Fibroblast of lung (primary cell): ENCODE measurements around the gene STARD13. TPM values are rescaled to one million over a fixed set of nuclear protein-coding genes. Genes with fewer than 3 reads are reported as not detected.

ENCODE experiments used
- DNase-seq, 2 donors: peaks; one replicate each; pipeline versions ENCODE4 v3.0.0 to v3.0.0-alpha.2; 2010; ENCODE audit warnings: low read depth in 2 of 2
- H2AFZ ChIP-seq: 2 replicates; pipeline ENCODE4 v1.5.1; 2012; ENCODE audit warnings: low read length, control low read depth, inconsistent platforms
- H3K27ac ChIP-seq: 2 replicates; pipeline ENCODE4 v1.5.1; 2011; ENCODE audit warnings: low read length, control low read depth; ENCODE audit not compliant: insufficient read depth
- H3K27me3 ChIP-seq: 2 replicates; pipeline ENCODE4 v1.5.1; 2011; ENCODE audit warnings: mild to moderate bottlenecking, low read length; ENCODE audit not compliant: control insufficient read depth, insufficient read depth
- H3K36me3 ChIP-seq: 2 replicates; pipeline ENCODE4 v1.5.1; 2011; ENCODE audit warnings: low read length; ENCODE audit not compliant: control insufficient read depth, insufficient read depth
- H3K4me1 ChIP-seq: 2 replicates; pipeline ENCODE4 v1.5.1; 2011; ENCODE audit warnings: low read length; ENCODE audit not compliant: control insufficient read depth, insufficient read depth; ENCODE audit errors: extremely low read depth
- H3K4me2 ChIP-seq: 2 replicates; pipeline ENCODE4 v1.5.1; 2011; ENCODE audit warnings: low read length, control low read depth; ENCODE audit not compliant: insufficient read depth; ENCODE audit errors: extremely low read depth
- H3K4me3 ChIP-seq, 4 experiments: fragments of 200-600 bp in 1 of 4; sonication (generic) in 1 of 4; replicated peaks in 1 of 4; 2 replicates each; pipeline ENCODE4 v1.5.1; 2011 to 2016; ENCODE audit warnings: low read length in 4 of 4, low read depth in 3 of 4, mild to moderate bottlenecking in 3 of 4, control low read depth in 2 of 4, inconsistent platforms in 1 of 4, mixed read lengths in 1 of 4; ENCODE audit not compliant: insufficient read depth in 1 of 4; ENCODE audit errors: control extremely low read depth in 1 of 4
- H3K79me2 ChIP-seq: 2 replicates; pipeline ENCODE4 v1.5.1; 2012; ENCODE audit warnings: mild to moderate bottlenecking, low read length, inconsistent platforms; ENCODE audit not compliant: control insufficient read depth, insufficient read depth
- H3K9ac ChIP-seq: 2 replicates; pipeline ENCODE4 v1.5.1; 2011; ENCODE audit warnings: mild to moderate bottlenecking, low read length, control low read depth; ENCODE audit not compliant: insufficient read depth
- H3K9me3 ChIP-seq: 2 replicates; pipeline ENCODE4 v1.5.1; 2012; ENCODE audit warnings: low read depth, low read length; ENCODE audit not compliant: control insufficient read depth, insufficient read depth
- H4K20me1 ChIP-seq: 2 replicates; pipeline ENCODE4 v1.5.1; 2011; ENCODE audit warnings: low read length; ENCODE audit not compliant: control insufficient read depth, insufficient read depth; ENCODE audit errors: extremely low read depth
- CTCF ChIP-seq, 2 donors: IDR thresholded peaks in 1 of 2; conservative IDR thresholded peaks in 1 of 2; 1 replicate in 1 of 2; 2 replicates in 1 of 2; pipeline ENCODE4 v1.5.1; 2011 to 2012; ENCODE audit warnings: low read length in 2 of 2, control low read depth in 1 of 2, inconsistent platforms in 1 of 2, low read depth in 1 of 2, mild to moderate bottlenecking in 1 of 2
- EZH2 ChIP-seq: IDR thresholded peaks from 2 replicates; pipeline ENCODE4 v1.5.1; 2012; ENCODE audit warnings: low read length, control low read depth, mild to moderate bottlenecking; ENCODE audit errors: missing control alignments
- polyA plus RNA-seq, 2 donors: library from polyadenylated mRNA; depleted of rRNA in 1 of 2; stranded (reverse) in 1 of 2; unstranded in 1 of 2; fragments of >200 nt; gene quantifications; 2 replicates each; pipeline ENCODE4 v1.2.1, GENCODE V29; 2011 to 2012; ENCODE audit warnings: missing spikeins in 1 of 2
- total RNA-seq: library from RNA; depleted of rRNA; stranded (reverse); fragments of >200 nt; gene quantifications from 2 replicates; pipeline ENCODE4 v1.2.1, GENCODE V29; 2014

The STARD13 gene
- total and polyA plus RNA-seq, 2 donors (not counting 1 experiment from before 2014, with no cell fraction given): 25.2 to 44.6 TPM

- Histone ChIP-seq H3K79me2 (peaks cover 1% of the 10 kb centered on the region), H3K36me3 (peaks cover 19% of the 10 kb centered on the region), H3K4me2 (no peak overlapping the region)
Observed at GRCh38 chr13:33106656-33107360, 178.7 kb downstream of the STARD13 start.

GRCh38 chr13:33105387-33106005 lies 180.1 kb downstream of the STARD13 start:
- no peaks in the 10 kb centered on the region for H4K20me1 ChIP-seq
- no peak overlapping the region for H2AFZ ChIP-seq
- no peak overlapping the region for H3K27ac ChIP-seq
- no peaks in the 10 kb centered on the region for H3K9me3 ChIP-seq
- no peak overlapping the region for H3K4me2 ChIP-seq
- H3K27me3 ChIP-seq: no peaks in the 10 kb centered on the region
- peaks cover 26% of the 10 kb centered on the region for H3K4me1 ChIP-seq
- TF ChIP-seq EZH2 (no peak), CTCF (conservative IDR thresholded peaks at IDR 0.05 in 1 of 2, IDR thresholded peaks at IDR 0.05 in 1 of 2; ENCODE audit: low read depth in 1 of 2, low read length in 2 of 2) (no peak)
- H3K9ac ChIP-seq: no peak overlapping the region
- no peak for DNase-seq
- H3K79me2 ChIP-seq: peaks cover 1% of the 10 kb centered on the region
- H3K36me3 ChIP-seq: peaks cover 16% of the 10 kb centered on the region
- no peak overlapping the region for H3K4me3 ChIP-seq

More at GRCh38 chr13:33106656-33107360, 178.7 kb downstream of the STARD13 start:
- H4K20me1 ChIP-seq: no peaks in the 10 kb centered on the region
- DNase-seq: no peak
- peaks cover 35% of the 10 kb centered on the region for H3K4me1 ChIP-seq
- no peaks in the 10 kb centered on the region for H3K9me3 ChIP-seq
- TF ChIP-seq CTCF (conservative IDR thresholded peaks at IDR 0.05 in 1 of 2, IDR thresholded peaks at IDR 0.05 in 1 of 2; ENCODE audit: low read depth in 1 of 2, low read length in 2 of 2) (no peak), EZH2 (no peak)
- H3K27ac ChIP-seq: no peak overlapping the region
- no peak overlapping the region for H3K4me3 ChIP-seq
- no peak overlapping the region for H3K9ac ChIP-seq
- H2AFZ ChIP-seq: no peak overlapping the region
- no peaks in the 10 kb centered on the region for H3K27me3 ChIP-seq

GRCh38 chr13:33103457-33103856 lies 182.1 kb downstream of the STARD13 start:
- Histone ChIP-seq H2AFZ (no peak overlapping the region), H3K9me3 (no peaks in the 10 kb centered on the region), H3K4me1 (peaks cover 11% of the 10 kb centered on the region), H3K27me3 (no peaks in the 10 kb centered on the region), H3K4me3 (no peak overlapping the region), H3K36me3 (peaks cover 11% of the 10 kb centered on the region), H3K79me2 (peaks cover 1% of the 10 kb centered on the region), H4K20me1 (no peaks in the 10 kb centered on the region), H3K9ac (no peak overlapping the region), H3K27ac (no peak overlapping the region), H3K4me2 (no peak overlapping the region)
- DNase-seq: no peak
- TF ChIP-seq CTCF (conservative IDR thresholded peaks at IDR 0.05 in 1 of 2, IDR thresholded peaks at IDR 0.05 in 1 of 2; ENCODE audit: low read depth in 1 of 2, low read length in 2 of 2) (no peak), EZH2 (no peak)
